GM12892 (cell line): ENCODE data around the gene ANAPC7.
"Not testable (repeated sequence)": the region's sequence is repeated elsewhere in the genome, so short reads cannot be mapped to it uniquely, and the experiment has no call there.

Experiments
- DNase-seq: peaks from one replicate; pipeline ENCODE4 v3.0.0; 2011; ENCODE audit not compliant: insufficient read length
- FAIRE-seq: peaks from 2 replicates; lab custom pipeline; 2011; peaks lifted over from hg19 to GRCh38; lab: Jason Lieb, UNC
- POLR2A ChIP-seq: IDR thresholded peaks from 2 replicates; pipeline ENCODE4 v1.6.1; 2011; ENCODE audit warnings: low read depth, low read length, control low read depth
- POLR2AphosphoS5 ChIP-seq: IDR thresholded peaks from 2 replicates; pipeline ENCODE4 v1.6.1; 2011; ENCODE audit warnings: low read depth, low read length, control low read depth
- TAF1 ChIP-seq: IDR thresholded peaks from 2 replicates; pipeline ENCODE4 v1.6.1; 2011; ENCODE audit warnings: low read depth, mild to moderate bottlenecking, control low read depth, low read length, borderline replicate concordance

ANAPC7 gene

GRCh38 chr12:110403976-110404682 is 621 bp upstream of the ANAPC7 start:
- peak; percentile 69 for DNase-seq
- peak; percentile 44 for FAIRE-seq
- TF ChIP-seq TAF1 = peak; percentile 47; the same call in 1 of the 2 replicates
- no peak for TF ChIP-seq POLR2A
- TF ChIP-seq POLR2AphosphoS5 = no peak

GRCh38 chr12:110382683-110383082 is 20.8 kb downstream of the ANAPC7 start:
- DNase-seq = no peak
- FAIRE-seq = no peak
- TF ChIP-seq TAF1 (no peak), POLR2A (no peak), POLR2AphosphoS5 (no peak)

- TF ChIP-seq POLR2A (no peak), POLR2AphosphoS5 (no peak), TAF1 (no peak)
- FAIRE-seq (no peak), DNase-seq (no peak)
Observed at GRCh38 chr12:110379631-110380030, 23.9 kb downstream of the ANAPC7 start.

- DNase-seq (no peak), FAIRE-seq (no peak)
- TF ChIP-seq POLR2AphosphoS5 (no peak), TAF1 (no peak), POLR2A (no peak)
Observed at GRCh38 chr12:110379197-110379596, 24.3 kb downstream of the ANAPC7 start.

- not testable (repeated sequence) for DNase-seq, FAIRE-seq
Observed at GRCh38 chr12:110378131-110378790, 25.2 kb downstream of the ANAPC7 start.

- no peak for TF ChIP-seq TAF1
- TF ChIP-seq POLR2AphosphoS5 = no peak
- TF ChIP-seq POLR2A = no peak
- DNase-seq (no peak), FAIRE-seq (no peak)
Observed at GRCh38 chr12:110373962-110374611, 29.4 kb downstream of the ANAPC7 start.

- DNase-seq = no peak
- FAIRE-seq = no peak
- TF ChIP-seq POLR2AphosphoS5 (no peak), POLR2A (0 out of 2 replicates have a peak, but pooled peaks have one; percentile 22)
Observed at GRCh38 chr12:110373425-110373824, 30.1 kb downstream of the ANAPC7 start.

- DNase-seq = no peak
- TF ChIP-seq POLR2AphosphoS5 (no peak), TAF1 (no peak), POLR2A (no peak)
- FAIRE-seq = no peak
Observed at GRCh38 chr12:110373025-110373424, 30.5 kb downstream of the ANAPC7 start.

GRCh38 chr12:110372056-110372425 is 31.5 kb downstream of the ANAPC7 start:
- DNase-seq (no peak), FAIRE-seq (no peak)
- no peak for TF ChIP-seq POLR2A
- TF ChIP-seq POLR2AphosphoS5 = 0 out of 2 replicates have a peak, but pooled peaks have one; percentile 31

- DNase-seq = peak; percentile 60
- TF ChIP-seq TAF1 (no peak), POLR2A (no peak), POLR2AphosphoS5 (no peak)
- FAIRE-seq = peak; percentile 70
Observed at GRCh38 chr12:110371408-110372055, 32.0 kb downstream of the ANAPC7 start.

- TF ChIP-seq TAF1 = no peak
- TF ChIP-seq POLR2A = no peak
- no peak for TF ChIP-seq POLR2AphosphoS5
- FAIRE-seq (no peak), DNase-seq (no peak)
Observed at GRCh38 chr12:110370732-110371231, 32.7 kb downstream of the ANAPC7 start.
